ENCODE results near the gene SPSB4.

- TF ChIP-seq CTCF (IDR thresholded peaks at IDR 0.05) (no peak), EP300 (IDR thresholded peaks at IDR 0.05) (no peak), POLR2A (IDR thresholded peaks at IDR 0.05) (no peak)
Observed at GRCh38 chr3:141087778-141088130, 36.6 kb downstream of the SPSB4 start.
